Endometrium (tissue), 2 donors: ENCODE results near the gene LMCD1.
"Not testable (repeated sequence)": the region's sequence is repeated elsewhere in the genome, so short reads cannot be mapped to it uniquely, and the experiment has no call there.

ENCODE experiments used
- FAIRE-seq: peaks from 2 replicates; lab custom pipeline; 2012; peaks lifted over from hg19 to GRCh38; lab: Jason Lieb, UNC
- donor health status: control.
- donor health status: control.

LMCD1 gene

GRCh38 chr3:8560366-8561007, 58.9 kb downstream of the LMCD1 start:
- no peak for FAIRE-seq

GRCh38 chr3:8561370-8561769, 59.7 kb downstream of the LMCD1 start:
- no peak for FAIRE-seq

GRCh38 chr3:8562081-8562595, 60.5 kb downstream of the LMCD1 start:
- no peak for FAIRE-seq

- no peak for FAIRE-seq
Observed at GRCh38 chr3:8563146-8563545, 61.5 kb downstream of the LMCD1 start.

GRCh38 chr3:8563597-8563996, 62.0 kb downstream of the LMCD1 start:
- FAIRE-seq = no peak

GRCh38 chr3:8565376-8565775, 63.8 kb downstream of the LMCD1 start:
- no peak for FAIRE-seq

GRCh38 chr3:8567784-8568575, 66.4 kb downstream of the LMCD1 start:
- FAIRE-seq = no peak

- FAIRE-seq = no peak
Observed at GRCh38 chr3:8571256-8571655, 69.6 kb downstream of the LMCD1 start.

GRCh38 chr3:8573342-8573926, 71.8 kb downstream of the LMCD1 start:
- FAIRE-seq = no peak

GRCh38 chr3:8574040-8574669, 72.5 kb downstream of the LMCD1 start:
- FAIRE-seq = no peak

- FAIRE-seq = no peak
Observed at GRCh38 chr3:8574670-8575322, 73.2 kb downstream of the LMCD1 start.

GRCh38 chr3:8575364-8576104, 73.9 kb downstream of the LMCD1 start:
- FAIRE-seq = no peak

GRCh38 chr3:8576436-8576835, 74.8 kb downstream of the LMCD1 start:
- FAIRE-seq = no peak

GRCh38 chr3:8576841-8577571, 75.4 kb downstream of the LMCD1 start:
- FAIRE-seq = no peak

- no peak for FAIRE-seq
Observed at GRCh38 chr3:8578282-8578681, 76.7 kb downstream of the LMCD1 start.

- no peak for FAIRE-seq
Observed at GRCh38 chr3:8579096-8579495, 77.5 kb downstream of the LMCD1 start.

GRCh38 chr3:8579943-8580342, 78.3 kb downstream of the LMCD1 start:
- FAIRE-seq = no peak

GRCh38 chr3:8580434-8580833, 78.8 kb downstream of the LMCD1 start:
- FAIRE-seq = not testable (repeated sequence)

GRCh38 chr3:8581373-8581772, 79.8 kb downstream of the LMCD1 start:
- no peak for FAIRE-seq

- no peak for FAIRE-seq
Observed at GRCh38 chr3:8581806-8582445, 80.3 kb downstream of the LMCD1 start.
